GM19395 (cell line): Measurements from ENCODE around the gene RASA3.

ENCODE experiments used
- ATAC-seq: cut with Tn5 transposase; IDR thresholded peaks from one replicate; pipeline ENCODE4 v1.9.1; 2021; ENCODE audit warnings: mild to moderate bottlenecking, moderate library complexity; ENCODE audit not compliant: unreplicated experiment

The RASA3 gene

DNA sequence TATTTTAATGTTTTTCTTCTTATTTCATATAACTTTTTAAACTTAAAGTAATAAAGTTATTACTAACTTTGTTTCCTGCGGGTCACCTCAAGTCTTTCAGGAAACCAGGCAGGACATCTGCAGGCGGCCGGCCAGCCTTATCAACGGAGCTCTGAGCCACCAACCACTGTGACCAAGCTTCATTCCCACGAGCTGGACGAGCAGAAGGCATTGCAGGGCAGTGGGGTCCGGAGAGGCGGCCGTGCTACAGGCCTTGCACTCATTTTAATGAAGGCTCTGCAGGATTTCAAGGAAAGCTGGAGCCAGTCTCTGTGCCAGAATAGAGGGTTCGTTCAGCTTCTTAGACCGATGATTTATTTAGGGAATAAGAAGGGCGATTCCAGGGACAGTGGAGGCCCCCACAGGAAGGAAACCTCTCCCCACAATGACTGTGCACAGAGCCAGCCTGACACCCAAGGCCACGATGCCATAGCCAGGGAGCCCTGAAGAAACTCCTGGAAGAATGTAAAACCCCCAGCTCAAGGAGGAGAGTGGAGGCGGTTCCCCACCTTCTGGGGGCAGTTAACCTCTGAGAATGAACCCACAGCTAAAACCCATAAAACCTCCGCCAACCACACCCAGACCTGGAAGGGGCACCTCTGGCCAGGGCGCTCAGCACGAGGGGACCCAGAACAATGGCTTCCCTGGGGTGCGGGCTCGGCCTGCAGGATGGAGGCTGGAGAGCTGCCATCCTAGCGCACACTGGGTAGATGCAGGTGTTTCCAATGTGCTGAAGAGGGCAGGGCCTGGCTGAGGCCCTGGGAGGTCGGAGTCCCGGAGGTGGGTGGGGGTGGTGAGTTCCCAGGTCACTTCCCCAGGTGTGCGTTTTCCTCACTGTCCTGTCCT lies 75.0 kb downstream of the RASA3 start:
- no peak for ATAC-seq

DNA sequence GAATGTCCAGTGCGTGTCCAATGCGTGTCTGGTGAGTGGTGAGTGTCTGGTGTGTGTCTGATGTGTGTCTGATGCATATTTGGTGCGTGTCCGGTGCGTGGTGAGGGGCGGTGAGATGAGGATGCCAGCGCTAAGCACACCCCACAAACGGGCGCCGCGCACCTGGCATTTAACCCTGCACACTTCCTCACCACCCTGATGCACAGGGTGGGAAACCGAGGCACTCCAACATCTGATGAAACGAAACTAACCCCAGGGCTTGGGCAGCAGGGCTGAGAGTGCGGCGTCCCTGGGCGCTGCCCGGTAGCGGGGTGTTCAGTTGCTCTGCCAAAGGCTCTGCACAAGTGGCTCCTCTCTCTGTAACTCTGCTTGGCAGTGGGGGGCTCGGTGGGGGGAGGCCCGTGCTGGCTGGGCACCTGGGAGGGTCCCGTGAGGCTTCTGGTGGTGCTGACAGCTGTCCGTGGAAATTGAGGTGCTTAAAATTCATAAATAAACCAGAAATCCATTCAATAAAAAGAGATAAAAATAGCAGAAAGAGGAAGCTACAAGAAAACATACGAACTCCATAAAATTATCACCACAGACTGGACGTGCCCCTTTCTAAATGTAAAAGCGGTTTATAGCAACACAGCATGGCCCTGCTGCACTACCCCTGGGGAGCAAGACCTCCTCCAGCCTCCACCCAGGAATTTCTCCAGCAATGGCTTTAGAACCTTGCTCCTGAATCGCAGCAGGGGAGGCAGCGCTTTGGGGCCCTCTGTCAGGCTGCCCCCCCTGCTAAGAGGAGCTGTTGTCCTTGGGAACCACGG lies 76.0 kb downstream of the RASA3 start:
- ATAC-seq = no peak

DNA sequence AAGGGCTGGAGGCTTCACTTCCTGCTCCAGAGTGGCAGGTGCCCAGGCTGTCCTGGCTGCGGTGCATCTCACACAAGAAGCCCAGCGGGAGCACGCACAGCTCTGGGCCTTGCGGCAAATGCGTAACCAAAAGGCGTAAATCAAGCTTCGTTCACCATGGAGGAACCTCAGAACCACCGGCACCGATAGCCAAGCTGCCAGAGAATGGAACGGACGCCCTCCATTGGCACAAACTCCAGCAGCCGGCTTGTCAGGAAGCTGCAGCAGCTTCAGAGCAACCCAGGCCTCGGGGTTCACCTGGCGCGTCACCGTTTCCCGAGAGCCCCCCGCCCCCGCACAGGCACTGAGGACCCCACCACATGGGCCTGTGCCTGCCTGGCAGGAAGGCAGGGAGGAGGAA lies 76.7 kb downstream of the RASA3 start:
- no peak for ATAC-seq

DNA sequence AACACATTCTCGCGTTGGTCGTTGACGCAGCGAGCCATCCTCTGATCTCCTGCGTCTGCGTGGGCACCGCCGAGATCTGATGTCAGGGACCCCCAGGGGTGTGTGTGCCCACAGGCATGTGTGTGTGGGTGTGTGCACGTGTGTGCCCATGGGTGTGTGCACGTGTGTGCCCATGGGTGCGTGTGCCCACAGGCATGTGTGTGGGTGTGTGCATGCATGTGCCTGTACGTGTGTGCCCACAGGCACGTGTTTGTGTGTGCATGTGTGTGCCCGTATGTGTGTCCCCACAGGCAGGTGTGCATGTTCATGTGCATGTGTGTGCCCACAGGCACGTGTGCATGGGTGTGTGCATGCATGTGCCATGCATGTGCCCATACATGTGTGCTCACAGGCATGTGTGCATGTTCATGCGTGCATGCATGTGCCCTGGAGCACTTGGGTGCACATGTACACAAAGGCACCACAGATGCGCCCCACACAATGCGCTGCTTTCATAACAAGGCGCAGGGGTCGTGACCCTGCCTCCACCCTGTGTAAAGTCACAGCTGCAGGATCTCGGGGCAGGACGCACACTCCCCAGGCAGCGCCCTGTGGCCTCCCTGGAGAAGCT lies 77.5 kb downstream of the RASA3 start:
- ATAC-seq = no peak

DNA sequence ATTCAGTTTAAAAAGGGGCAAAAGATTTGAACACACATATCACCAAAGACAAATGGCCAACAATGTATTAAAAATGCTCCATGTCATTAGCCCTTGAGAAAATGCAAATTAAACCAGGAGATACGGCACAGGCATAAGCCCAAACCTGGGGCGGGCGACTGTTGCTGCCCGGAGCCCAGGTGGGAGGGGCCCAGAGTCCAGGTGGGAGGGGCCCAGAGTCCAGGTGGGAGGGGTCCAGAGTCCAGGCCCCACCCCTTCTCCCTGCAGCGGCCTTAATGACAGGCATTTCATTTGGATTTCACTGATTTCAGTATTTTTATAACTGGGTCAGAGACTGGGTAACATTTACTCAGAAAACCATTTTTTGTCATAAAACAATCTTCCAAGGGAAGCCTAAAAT lies 78.2 kb downstream of the RASA3 start:
- no peak for ATAC-seq

DNA sequence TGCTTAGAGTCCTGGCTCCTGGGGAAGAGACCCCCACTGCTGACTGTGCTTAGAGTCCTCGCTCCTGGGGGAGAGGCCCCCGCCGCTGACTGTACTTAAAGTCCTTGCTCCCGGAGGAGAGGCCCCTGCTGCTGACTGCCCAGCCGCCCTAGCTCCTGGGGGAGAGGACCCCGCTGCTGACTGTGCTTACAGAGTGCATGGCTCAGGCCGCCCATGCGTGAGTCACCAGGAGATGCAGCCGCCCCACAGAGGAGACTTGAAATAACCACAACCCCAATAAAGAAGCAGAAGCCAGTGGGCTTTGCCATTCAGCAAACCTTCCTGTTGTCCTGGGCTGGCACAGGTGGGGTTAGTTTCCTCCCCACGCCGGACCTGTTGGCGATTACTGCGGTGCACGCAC lies 79.4 kb downstream of the RASA3 start:
- no peak for ATAC-seq

DNA sequence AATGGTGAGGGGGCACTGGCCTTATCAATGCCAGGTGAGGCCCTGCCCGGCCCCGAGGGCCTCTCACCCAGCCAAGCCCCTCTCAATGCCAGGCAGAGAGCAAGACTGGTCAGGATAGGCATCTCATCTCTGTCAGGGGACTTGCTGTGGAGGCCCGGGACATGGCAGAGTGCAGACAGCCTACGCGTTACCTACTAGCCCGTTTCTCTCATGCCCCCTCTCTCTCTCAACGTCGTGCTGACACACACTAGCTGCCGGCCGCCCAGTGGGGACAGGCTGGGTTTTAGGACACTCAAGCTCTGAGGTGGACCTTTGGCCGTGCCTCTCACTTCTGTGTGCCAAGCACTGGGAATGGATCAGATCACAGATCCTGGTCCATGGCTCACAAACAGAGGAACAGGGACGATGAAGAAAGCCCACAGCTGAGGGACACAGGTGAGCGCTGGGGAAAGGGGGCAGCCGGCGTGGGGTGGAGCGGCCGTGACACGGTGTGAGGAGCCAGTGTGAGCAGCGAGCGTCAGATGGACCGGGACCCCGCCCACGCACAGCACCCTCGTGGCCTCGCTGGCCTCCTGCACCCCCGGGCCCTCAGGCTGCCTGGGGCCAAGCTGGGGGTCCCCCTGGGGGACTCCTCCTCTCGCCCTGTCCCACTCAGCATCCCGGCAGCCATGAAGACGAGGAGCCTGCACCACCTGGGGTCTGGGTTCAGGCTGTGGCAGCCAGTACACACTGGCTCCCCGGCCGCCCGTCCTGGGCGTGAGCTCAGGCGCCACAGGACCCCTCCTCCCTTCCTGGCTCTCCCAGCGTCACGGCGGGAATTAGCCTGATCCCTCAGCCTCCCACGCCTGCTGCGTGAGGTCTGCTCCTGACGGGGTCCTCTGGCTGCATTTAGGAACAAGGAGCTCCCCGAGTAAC lies 81.6 kb downstream of the RASA3 start:
- no peak for ATAC-seq

DNA sequence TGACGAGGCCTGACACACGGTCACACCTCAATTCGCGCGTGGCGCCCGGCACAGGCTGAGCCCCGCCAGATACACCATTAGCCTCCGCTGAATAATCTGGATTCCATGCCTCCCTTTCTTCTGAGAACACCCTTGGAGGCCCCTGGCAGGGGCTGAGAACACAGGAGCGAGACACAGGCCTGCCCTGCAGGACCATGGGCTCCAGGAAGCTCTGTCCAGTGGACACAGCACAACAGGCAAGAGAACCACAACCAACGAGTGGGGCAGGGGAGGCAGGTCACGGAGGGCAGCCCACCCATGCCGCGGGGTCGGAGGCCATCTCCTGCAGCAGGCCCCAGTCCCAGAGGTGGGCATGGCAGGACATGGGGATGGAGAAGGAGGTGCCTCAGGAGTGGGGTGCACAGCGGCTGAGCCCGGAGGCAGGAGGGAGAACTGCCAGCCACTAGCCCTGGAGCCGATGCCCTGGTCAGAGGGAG lies 82.8 kb downstream of the RASA3 start:
- ATAC-seq = no peak

DNA sequence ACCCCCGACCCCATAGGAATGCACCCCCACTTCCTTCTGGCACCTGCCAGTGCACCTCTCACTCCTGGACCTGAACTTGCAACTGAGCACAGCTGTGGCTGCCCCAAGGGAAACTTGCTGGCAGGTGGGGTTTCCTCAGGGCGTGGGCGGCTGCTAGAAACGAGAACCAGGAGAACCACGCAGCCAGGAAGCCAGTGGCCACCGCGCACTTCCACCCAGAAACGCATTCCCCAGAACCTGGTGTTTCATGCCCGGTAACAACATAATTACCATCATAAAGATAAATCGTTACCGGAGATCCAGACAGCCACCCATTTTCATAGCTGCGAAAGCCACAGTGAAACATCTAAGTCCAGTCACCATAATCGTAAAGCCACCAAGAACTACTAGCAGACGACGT lies 83.4 kb downstream of the RASA3 start:
- peak; percentile 73 for ATAC-seq

DNA sequence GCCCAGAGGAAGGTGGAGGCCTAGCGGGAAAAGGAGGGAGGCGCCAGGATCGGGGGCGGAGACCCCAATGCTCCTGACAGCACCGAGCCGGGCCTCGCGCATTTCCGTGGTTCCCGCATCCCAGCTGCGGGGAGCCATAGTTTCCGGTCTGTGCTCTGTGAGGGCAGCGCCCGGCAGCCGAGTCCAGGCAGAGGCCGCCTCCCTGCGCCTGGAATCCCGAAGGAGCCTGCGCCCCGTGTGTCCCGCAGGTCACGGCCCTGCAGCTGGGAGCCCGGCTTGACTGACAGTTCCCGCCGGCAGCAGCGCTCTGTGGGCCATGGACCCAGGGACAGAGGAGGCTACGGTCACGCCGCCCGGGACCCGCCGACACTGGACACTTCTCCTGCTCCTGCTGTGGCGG lies 84.0 kb downstream of the RASA3 start:
- ATAC-seq = no peak

DNA sequence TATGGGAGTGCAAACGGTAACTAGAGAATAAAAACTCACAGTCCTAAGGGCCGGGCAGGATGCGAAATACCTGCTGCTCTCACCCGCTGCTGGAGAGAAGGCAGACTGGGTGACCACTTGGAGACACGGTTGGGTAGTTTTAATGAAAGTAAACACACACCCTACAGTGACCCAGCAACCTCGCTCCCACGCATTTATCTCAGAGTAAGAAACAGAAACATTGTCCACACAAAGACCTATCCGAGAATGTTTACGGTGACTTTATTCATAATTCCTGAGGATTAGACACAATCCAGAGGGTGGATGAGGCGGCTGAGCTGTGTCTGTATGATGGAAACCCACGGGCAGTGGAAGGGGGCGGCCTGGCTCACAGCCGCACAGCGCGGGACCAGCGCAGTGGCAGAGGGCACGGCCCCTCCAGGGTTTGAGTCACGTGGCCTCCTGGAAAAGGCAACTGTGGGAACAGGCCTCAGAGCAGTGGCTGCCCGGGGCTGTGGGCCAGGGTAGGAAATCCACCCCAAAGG lies 85.0 kb downstream of the RASA3 start:
- ATAC-seq = peak; percentile 72

DNA sequence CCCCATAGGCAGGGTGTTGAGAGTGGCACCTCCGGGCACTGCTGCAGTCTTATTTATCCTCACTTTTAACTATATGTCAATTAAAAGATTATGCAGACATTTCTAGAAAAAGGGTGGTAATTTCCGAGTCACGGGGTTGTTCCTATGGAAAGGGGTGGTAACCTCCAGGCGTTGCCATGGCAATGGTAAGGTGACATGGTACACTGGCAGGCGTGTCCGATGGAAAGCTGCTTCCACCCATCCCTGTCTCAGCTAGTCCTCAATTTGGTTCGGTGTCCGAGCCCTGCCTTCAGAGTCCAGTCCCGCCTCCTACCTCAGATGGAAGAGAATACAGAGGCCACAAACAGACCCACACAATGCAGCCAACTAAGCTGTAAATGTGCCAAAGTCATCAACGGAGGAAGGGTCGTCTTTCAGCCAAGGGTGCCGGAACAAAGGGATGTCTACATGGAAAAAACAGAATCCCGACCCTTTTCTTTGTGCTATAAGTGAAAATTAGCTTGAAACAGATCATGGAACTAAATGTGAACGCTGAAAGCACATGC lies 85.9 kb downstream of the RASA3 start:
- ATAC-seq = no peak

DNA sequence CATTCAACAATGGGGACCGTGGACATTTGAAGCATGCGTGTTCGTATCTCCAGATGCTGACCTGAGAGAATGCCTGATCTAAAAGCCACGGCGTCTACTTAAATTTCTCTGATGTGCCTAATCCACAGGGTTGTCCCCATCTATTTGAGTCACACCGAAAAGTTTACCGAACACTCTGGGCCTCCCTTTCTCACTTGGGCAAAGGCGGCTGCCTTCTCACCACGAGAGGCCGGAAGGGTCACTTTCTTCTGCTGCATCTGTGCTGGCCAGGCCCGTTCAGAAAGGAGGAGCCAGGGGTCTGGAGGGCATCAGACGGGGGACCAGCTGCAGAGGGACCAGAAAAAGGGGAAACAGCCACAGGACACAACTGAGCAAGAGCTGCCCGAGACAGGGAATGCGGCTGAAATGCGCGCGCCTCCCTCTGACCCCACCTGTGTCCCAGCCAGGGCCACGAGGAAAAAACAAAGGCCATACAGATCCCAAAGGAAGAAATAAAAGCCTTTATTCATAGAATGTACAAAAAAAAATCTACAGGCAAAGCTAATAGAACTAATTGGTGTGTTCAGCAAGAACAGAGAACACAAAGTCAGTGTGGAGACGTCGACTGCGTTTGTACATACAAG lies 87.2 kb downstream of the RASA3 start:
- ATAC-seq = no peak

DNA sequence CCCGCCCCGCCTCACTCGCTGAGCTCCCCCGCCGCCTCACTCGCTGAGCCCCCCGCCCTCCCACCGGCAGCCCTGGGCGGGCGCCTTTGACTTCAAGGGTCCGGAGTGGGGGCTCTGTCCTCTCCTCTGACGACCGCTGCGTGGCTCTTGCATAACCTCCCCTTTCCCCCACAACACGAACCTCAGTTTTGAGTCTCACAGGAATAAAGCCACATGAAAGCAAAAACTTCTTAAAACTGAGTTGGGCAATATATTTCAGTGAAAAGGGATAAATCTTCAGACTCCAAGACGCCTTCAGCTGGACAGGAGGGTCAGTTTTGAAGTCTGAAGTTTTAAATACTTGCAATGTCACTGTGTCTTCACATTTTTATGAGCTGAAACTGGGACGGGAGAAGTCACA lies 87.9 kb downstream of the RASA3 start:
- ATAC-seq = no peak

DNA sequence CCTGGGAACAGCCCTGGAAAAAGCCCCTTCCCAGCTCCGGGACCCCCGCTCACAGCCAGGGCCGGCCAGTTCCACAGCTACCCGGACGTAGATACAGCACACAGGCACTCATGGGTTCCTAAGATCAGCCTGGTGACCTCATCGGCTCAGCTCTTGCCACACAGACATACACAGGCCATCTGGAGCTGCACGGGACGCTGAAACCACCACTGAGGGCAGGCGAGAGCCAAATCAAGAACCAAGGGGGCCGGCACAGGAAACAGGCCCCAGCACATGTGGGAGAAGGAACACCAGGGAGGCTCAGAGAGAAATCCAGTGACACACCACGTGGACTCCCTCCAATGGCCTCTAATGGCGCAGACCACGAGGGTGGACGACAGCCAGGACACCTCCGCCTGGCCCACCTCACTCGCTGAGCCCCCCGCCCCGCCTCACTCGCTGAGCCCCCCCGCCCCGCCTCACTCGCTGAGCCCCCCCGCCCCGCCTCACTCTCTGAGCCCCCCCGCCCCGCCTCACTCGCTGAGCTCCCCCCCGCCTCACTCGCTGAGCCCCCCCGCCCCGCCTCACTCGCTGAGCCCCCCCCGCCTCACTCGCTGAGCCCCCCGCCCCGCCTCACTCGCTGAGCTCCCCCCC lies 88.9 kb downstream of the RASA3 start:
- no peak for ATAC-seq

DNA sequence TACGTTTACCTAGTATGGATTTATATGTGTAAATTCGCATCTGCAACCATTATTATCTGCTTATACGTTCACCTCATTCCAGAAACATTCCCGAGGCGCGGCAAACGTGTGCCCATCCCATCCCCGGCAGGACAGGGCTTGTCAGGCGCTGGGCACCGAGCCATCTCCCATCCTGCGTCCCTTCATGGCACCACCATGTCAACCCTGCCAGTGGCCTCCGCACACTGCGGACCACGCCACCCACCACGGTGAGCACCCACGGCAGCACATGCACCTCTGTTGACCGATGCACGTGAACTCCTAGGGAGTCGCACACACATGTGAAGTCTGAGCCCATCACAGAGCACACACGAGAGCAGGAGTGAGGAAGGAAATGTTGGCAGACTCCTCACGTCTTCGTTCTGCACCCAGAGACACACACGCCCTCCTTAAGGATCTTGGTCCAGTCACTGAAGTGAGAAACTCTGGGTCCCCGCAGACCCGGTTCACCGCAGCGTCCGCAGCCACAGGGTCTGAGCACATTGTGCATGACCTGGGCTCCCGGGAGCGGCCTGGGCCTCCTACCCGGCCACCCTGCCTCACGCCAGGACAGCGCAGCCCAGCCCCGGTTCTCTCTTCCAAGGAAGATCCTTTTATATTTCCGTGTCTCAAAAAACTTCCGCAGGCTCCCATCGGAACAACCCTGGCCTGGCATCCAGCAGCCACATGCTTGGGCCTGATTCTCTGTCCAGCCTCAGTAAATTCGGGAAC lies 90.2 kb downstream of the RASA3 start:
- no peak for ATAC-seq

DNA sequence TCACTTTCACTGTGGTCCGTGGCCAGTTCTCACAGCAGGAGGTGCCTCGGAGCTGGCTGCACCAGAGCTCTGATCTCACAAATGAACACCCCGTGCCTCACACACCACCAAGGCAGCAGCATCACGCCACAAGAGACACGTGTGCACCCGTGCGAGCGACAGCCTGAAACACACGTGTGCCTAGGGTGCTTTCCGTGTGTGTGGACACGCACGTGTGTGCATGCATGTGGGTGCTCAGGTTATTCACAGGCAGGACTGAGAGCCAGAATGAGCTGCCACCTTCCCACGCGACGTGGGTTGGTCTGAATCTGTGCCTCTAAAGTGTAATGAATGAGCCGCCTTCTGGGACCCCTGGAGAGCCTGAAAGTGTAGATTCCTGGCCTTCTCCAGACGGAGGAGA lies 90.9 kb downstream of the RASA3 start:
- no peak for ATAC-seq

DNA sequence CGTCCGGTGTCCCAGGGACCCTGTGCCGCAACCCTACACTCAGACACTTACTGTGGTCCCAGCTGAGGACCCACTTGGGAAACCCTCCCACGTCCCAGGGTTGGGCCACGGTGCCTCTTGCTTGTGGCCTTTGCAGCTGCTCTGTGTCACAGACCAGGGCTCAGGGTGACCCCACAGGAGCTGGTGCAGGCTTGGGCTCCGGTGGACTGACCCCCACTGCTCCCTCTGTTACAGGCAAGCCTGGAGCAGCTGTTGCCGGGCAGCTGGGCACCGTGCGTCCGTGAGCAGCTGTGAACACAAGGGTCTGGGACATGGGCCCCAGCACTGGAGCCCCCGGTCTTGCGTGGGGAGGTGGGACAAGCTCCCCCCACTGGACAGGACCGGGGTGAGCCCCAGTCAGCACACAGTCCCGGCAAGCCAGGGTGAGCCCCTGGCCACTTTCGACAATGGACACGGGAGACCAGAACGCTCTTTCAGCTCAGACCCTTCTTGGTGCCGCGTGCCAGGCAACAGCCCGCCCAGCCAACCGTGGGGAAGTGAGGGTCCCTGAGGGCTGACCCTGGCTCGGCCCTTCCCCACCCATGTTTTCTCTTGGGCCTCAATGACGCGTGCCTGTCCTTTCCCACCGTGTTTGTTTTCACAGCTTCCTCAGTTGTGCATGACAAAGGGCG lies 92.8 kb downstream of the RASA3 start:
- no peak for ATAC-seq
